Astrocyte of the spinal cord (primary cell): ENCODE results near the gene HHIPL1.

Source experiments
- DNase-seq: peaks from one replicate; pipeline ENCODE4 v3.0.0; 2011; ENCODE audit warnings: low read depth, low spot score
- H3K4me3 ChIP-seq: 2 replicates; pipeline ENCODE4 v1.5.1; 2011; ENCODE audit warnings: low read depth, mild to moderate bottlenecking, low read length, moderate library complexity
- CTCF ChIP-seq: IDR thresholded peaks from 2 replicates; pipeline ENCODE4 v1.5.1; 2012; ENCODE audit warnings: low read depth, mild to moderate bottlenecking, low read length, inconsistent platforms
- in situ Hi-C: cut with HindIII; loops from 2 replicates; pipeline ENCODE4 v1.10.0; 2017; ENCODE audit warnings: low sequenced_read_pairs

Gene HHIPL1

DNA sequence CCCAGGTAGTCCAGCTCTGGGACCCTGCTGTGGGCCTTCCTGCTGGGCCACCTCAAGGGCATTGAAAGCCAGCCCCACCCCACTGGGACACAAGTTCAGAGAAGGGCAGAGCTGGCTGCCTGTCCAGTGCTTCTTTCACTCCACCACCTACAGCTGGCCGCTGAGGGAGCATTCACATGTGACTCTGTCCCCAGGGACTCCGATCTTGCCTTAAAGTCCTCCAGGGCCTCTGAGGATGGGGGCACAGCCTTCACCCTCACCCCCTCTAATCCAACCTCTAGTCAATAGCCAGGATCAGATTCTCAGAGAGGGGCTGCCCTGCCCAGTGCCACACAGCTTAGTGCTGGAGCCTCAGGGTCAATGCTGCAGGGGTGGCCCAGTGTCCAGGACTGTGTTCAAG is 34.2 kb downstream of the HHIPL1 start:
- TF ChIP-seq CTCF = no peak
- no peak for DNase-seq
- in situ Hi-C loops = no loop called here
- no peak overlapping the region for H3K4me3 ChIP-seq

DNA sequence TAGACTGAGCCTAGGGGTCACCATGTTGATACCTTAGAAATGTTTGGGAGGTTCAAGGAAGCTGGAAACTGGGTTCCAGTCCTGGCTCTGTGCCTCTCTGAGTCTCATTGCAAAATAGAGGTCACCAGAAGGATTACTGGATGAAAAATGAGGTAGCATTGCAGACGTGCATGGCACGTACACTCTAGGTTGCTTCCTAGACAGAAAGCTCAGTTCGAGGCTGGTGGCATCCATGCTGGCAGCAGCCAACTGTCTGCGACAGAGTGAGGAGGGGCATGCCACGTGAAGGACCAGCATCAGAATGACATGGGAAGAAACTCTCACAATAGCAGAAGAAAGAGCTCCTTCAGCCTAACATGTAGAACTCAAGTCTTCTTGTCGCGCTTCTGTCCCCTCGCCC is 34.6 kb downstream of the HHIPL1 start:
- in situ Hi-C loops = no loop called here
- no peak overlapping the region for H3K4me3 ChIP-seq
- DNase-seq = no peak
- no peak for TF ChIP-seq CTCF

DNA sequence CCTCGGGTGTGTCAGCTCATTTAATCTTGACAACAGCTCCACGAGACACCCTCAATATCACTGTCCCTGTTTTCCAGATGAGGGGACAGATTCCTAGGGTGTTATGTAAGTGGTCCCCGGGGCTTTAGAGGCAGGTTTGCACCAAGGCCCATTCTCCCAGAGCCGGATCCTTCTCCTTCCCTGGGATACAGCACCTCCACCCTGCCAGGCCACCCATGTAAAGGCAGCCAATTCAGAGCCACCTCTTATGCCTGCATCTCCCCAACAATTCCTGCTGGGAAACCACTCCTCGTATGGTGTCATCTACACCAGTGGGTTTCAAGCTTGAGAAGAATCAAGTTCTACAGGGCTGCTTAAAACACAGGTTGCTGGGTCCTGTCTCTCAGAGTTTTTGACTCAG is 35.1 kb downstream of the HHIPL1 start:
- in situ Hi-C loops = no loop called here
- no peak for DNase-seq
- no peak overlapping the region for H3K4me3 ChIP-seq
- TF ChIP-seq CTCF = no peak

DNA sequence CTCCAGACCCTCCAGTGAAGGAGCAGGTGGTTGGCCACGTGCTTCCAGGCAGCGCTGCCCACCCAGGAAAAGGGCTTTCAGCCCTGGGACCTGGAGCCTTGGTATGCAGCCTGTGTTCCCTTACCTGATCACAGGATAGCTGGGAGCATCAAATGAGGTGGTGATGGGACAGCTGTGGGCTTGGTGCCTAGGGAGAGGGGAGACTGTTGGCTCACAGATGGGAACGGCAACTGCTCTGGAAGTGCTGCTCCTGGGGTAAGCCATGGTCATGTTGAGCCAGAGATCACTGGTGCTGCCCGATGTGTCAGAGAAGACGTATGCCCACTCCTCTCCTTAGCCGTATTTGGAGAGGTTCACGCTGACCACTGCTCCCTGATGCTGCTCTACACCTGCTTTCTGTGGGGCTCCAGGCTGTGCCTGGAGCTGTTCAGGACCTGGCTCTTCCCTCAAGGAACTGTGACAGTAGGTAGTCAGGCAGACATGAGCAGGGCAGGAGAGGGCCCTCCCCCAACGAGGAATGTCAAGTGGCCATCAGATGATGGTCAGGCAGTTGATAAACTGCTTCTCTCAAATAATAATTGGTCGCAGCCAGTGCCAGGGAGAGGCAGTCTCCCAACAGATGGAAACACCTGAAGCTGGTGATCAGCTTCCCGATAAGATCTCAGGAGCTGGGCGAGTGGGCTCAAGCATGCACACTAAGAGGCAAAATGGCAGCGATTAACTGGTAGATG is 36.3 kb downstream of the HHIPL1 start:
- H3K4me3 ChIP-seq = no peak overlapping the region
- TF ChIP-seq CTCF = no peak
- in situ Hi-C loops = no loop called here
- no peak for DNase-seq

GRCh38 chr14:99681832-99682148 is 36.9 kb downstream of the HHIPL1 start:
- in situ Hi-C loops = no loop called here
- no peak for TF ChIP-seq CTCF
- no peak overlapping the region for H3K4me3 ChIP-seq
- no peak for DNase-seq

DNA sequence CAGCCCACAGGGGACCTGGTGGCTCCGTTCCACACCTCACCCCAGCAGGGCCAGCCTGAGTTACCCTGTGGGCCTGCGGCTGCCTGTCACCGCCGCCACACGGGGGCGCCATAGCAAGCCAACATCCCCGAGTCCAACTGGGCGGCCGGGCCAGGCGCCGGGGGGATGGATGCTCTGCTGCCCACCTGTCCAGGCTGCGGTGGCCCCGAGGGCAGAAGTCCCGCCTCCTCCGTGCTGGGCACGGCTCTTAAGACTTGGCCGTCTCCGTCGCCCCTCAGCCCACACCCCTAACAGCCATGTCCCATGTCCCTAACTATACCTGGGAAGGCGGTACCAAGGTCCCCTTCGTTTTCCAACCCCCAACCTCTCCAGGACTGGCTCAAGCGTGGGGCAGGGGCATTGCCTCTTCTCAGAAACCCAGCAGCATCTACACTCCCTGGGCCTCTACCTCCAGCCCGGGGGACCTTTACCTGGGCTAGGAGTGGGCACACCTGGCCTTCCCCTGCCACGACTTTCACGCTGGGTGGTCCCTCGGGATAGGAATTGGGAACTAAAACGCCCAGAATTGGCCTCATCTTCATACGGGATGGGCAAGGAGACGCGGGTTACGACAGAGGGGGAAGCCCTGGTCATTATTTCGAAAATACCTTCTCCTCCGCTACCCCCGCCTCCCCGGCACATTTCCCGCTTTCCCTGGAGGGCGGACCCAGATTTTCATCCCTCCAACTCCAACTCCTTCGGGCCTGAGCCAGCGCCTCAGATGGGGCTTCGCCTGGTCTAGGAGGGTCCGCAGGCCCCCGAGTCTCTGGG is 38.1 kb downstream of the HHIPL1 start:
- DNase-seq = peak; percentile 56
- in situ Hi-C loops = no loop called here
- H3K4me3 ChIP-seq = peak overlapping the region; percentile 72
- peak; percentile 96 for TF ChIP-seq CTCF
